DND-41 (cell line): ENCODE results near the gene DISC1.

ENCODE experiments used
- ATAC-seq: fragments of 200-7000 bp; cut with Tn5 transposase; 3 replicates; pipeline ENCODE4 v1.9.1; 2021; ENCODE audit warnings: low read depth; ENCODE audit not compliant: insufficient read depth
- DNase-seq: peaks from one replicate; pipeline ENCODE4 v3.0.0-alpha.2; 2020
- H2AFZ ChIP-seq: 2 replicates; pipeline ENCODE4 v1.6.0; 2012; ENCODE audit warnings: low read depth, low read length
- H3K27ac ChIP-seq: 2 replicates; pipeline ENCODE4 v1.5.1; 2012; ENCODE audit warnings: low read length, inconsistent platforms
- H3K27me3 ChIP-seq: fragments of 200-600 bp; sonication (generic); 2 replicates; pipeline ENCODE4 v1.6.0; 2012; ENCODE audit warnings: low read length, mild to moderate bottlenecking, inconsistent platforms; ENCODE audit not compliant: insufficient read depth, poor library complexity
- H3K36me3 ChIP-seq: 2 replicates; pipeline ENCODE4 v1.5.1; 2012; ENCODE audit warnings: low read length, inconsistent platforms; ENCODE audit not compliant: insufficient read depth
- H3K4me1 ChIP-seq: 2 replicates; pipeline ENCODE4 v1.5.1; 2012; ENCODE audit warnings: mild to moderate bottlenecking, low read length; ENCODE audit not compliant: insufficient read depth
- H3K4me2 ChIP-seq: 2 replicates; pipeline ENCODE4 v1.6.0; 2012; ENCODE audit warnings: mild to moderate bottlenecking, moderate library complexity, low read length, inconsistent platforms; ENCODE audit not compliant: insufficient read depth
- H3K4me3 ChIP-seq, 2 experiments: fragments of 200-600 bp in 1 of 2; shearing (Covaris generic) in 1 of 2; 2 replicates each; pipeline ENCODE4 v1.5.1; 2012 to 2016; ENCODE audit warnings: inconsistent platforms in 2 of 2, low read length in 2 of 2, mild to moderate bottlenecking in 2 of 2, low read depth in 1 of 2, moderate library complexity in 1 of 2
- H3K79me2 ChIP-seq: 2 replicates; pipeline ENCODE4 v1.6.0; 2012; ENCODE audit warnings: low read length, inconsistent platforms; ENCODE audit not compliant: insufficient read depth
- H3K9ac ChIP-seq: 2 replicates; pipeline ENCODE4 v1.6.0; 2012; ENCODE audit warnings: low read depth, mild to moderate bottlenecking, inconsistent platforms, low read length, moderate library complexity
- H3K9me3 ChIP-seq: 2 replicates; pipeline ENCODE4 v1.5.1; 2012; ENCODE audit warnings: low read length, moderate library complexity, mild to moderate bottlenecking, inconsistent platforms; ENCODE audit not compliant: insufficient read depth, severe bottlenecking
- H4K20me1 ChIP-seq: 2 replicates; pipeline ENCODE4 v1.6.0; 2012; ENCODE audit warnings: low read length; ENCODE audit not compliant: insufficient read depth
- CTCF ChIP-seq: IDR thresholded peaks from 2 replicates; pipeline ENCODE4 v1.5.1; 2012; ENCODE audit warnings: borderline replicate concordance, low read length, moderate library complexity, mild to moderate bottlenecking; ENCODE audit not compliant: poor library complexity, severe bottlenecking; ENCODE audit errors: extremely low read depth
- EZH2 ChIP-seq: IDR thresholded peaks from 3 replicates; pipeline ENCODE4 v1.6.1; 2012; ENCODE audit warnings: borderline replicate concordance, low read depth, mild to moderate bottlenecking, moderate library complexity, low read length, inconsistent platforms; ENCODE audit not compliant: severe bottlenecking

The DISC1 gene

DNA sequence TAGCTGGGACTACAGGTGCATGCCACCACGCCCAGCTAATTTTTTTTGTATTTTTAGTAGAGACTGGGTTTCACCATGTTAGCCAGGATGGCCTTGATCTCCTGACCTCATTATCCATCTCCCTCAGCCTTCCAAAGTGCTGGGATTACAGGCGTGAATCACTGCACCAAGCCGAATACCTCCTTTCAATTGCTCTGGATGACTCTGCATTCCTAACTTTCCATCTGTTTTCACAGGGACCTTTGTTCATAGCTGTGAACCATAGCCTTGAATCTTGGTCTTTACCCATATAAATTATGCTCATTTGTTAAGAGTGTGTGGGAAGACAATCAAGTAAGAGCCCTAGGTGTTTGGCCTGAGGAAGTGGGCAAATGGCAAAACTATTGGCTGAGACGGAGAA, 422.7 kb downstream of the DISC1 start:
- H3K4me2 ChIP-seq, result no peak overlapping the region

GRCh38 chr1:232057217-232057895, 430.8 kb downstream of the DISC1 start:
- no peaks in the 10 kb centered on the region for H3K9me3 ChIP-seq
- H4K20me1 ChIP-seq, result no peaks in the 10 kb centered on the region
- no peaks in the 10 kb centered on the region for H3K79me2 ChIP-seq
- no peak for TF ChIP-seq CTCF
- TF ChIP-seq EZH2, result no peak
- peaks cover 6% of the 10 kb centered on the region for H3K27me3 ChIP-seq
- DNase-seq (no peak), ATAC-seq (no peak)
- no peaks in the 10 kb centered on the region for H3K4me1 ChIP-seq
- H3K4me2 ChIP-seq, result no peak overlapping the region
- no peaks in the 10 kb centered on the region for H3K36me3 ChIP-seq
- no peak overlapping the region for H2AFZ ChIP-seq
- no peak overlapping the region for H3K27ac ChIP-seq
- no peak overlapping the region for H3K9ac ChIP-seq
- H3K4me3 ChIP-seq, result no peak overlapping the region

More for the DNA sequence above, 422.7 kb downstream of the DISC1 start:
- Histone ChIP-seq H3K36me3 (no peaks in the 10 kb centered on the region), H3K79me2 (no peaks in the 10 kb centered on the region), H3K9ac (no peak overlapping the region), H3K27me3 (no peaks in the 10 kb centered on the region), H3K9me3 (no peaks in the 10 kb centered on the region), H3K4me3 (no peak overlapping the region), H2AFZ (no peak overlapping the region), H3K27ac (no peak overlapping the region), H3K4me1 (no peaks in the 10 kb centered on the region), H4K20me1 (no peaks in the 10 kb centered on the region)
- TF ChIP-seq EZH2, result no peak
- no peak for TF ChIP-seq CTCF
- DNase-seq (no peak), ATAC-seq (no peak)

DNA sequence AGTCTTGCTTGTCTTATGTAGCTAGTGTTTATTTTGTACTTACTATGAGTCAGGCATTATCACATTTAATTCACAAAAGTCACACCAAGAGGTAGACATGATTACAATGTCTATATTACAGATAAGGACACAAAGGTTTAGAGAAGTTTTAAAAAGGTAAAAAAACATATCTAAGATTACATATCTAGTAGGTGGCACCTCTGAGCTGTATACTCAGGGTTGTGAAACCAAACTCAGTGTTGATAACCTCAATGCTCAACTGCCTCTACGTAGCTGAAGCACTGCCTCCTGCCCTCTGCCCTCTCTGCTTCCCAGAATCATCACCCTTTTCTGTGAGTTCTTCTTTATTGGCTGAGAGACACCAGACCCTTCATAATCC, 431.3 kb downstream of the DISC1 start:
- ATAC-seq, result no peak
- TF ChIP-seq EZH2, result no peak
- H3K4me2 ChIP-seq, result no peak overlapping the region
- H2AFZ ChIP-seq, result no peak overlapping the region
- no peaks in the 10 kb centered on the region for H3K79me2 ChIP-seq
- no peaks in the 10 kb centered on the region for H3K4me1 ChIP-seq
- no peaks in the 10 kb centered on the region for H4K20me1 ChIP-seq
- DNase-seq, result no peak
- no peak overlapping the region for H3K27ac ChIP-seq
- no peak overlapping the region for H3K9ac ChIP-seq
- no peaks in the 10 kb centered on the region for H3K36me3 ChIP-seq
- H3K9me3 ChIP-seq, result no peaks in the 10 kb centered on the region
- no peak overlapping the region for H3K4me3 ChIP-seq
- peaks cover 6% of the 10 kb centered on the region for H3K27me3 ChIP-seq

DNA sequence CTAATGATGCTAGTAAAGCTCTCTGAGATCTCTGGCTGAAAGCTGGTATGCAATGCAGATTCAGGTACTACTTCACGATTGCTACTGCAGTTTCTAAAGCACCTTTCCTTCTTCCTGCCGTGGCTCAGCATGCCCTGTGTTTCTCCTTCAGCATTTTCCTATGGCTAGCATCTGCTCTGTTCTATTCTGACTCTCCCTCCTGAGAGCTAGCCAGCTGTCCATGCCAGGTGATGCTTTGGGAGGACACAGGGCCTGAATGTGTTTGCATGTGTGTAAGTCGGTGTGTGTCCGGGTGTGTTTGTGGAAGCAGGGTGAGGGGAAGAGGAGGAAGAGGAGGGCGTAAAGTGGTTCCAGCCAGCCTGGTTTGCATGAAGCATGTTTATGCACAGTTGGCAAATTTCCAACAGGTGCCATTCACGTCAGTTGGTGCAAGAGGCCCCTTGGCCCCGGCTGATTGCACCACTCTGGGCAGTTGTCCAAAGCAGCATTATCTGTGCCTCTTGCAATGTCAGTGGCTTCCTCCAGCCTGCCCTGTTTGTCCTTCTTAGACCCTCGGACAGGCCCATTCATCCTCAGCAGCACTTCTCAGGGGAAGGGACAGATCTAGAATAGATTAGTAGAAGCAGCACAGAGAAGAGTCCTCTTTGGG, 433.3 kb downstream of the DISC1 start:
- Histone ChIP-seq H3K79me2 (no peaks in the 10 kb centered on the region), H3K36me3 (no peaks in the 10 kb centered on the region), H3K9ac (no peak overlapping the region), H3K4me2 (no peak overlapping the region), H2AFZ (no peak overlapping the region), H3K9me3 (no peaks in the 10 kb centered on the region), H4K20me1 (no peaks in the 10 kb centered on the region), H3K4me1 (no peaks in the 10 kb centered on the region), H3K4me3 (no peak overlapping the region), H3K27ac (no peak overlapping the region), H3K27me3 (peaks cover 6% of the 10 kb centered on the region)
- TF ChIP-seq CTCF, result no peak
- no peak for TF ChIP-seq EZH2
- ATAC-seq (no peak), DNase-seq (no peak)
